Measurements from ENCODE around the gene SENP6.

Gene SENP6

GRCh38 chr6:75766387-75766786 lies 164.7 kb downstream of the SENP6 start:
- Histone ChIP-seq H3K9ac (ENCODE audit: low read depth, low read length) (no peak overlapping the region), H3K4me1 (ENCODE audit: insufficient read depth, low read length) (peaks cover 2% of the 10 kb centered on the region; the same call in 1 of the 2 replicates), H3K27me3 (ENCODE audit: insufficient read depth, low read length) (no peaks in the 10 kb centered on the region), H3K36me3 (ENCODE audit: insufficient read depth, low read length) (peaks cover 3% of the 10 kb centered on the region; the same call in 1 of the 2 replicates), H3K27ac (ENCODE audit: low read depth, low read length) (no peak overlapping the region), H3K9me3 (ENCODE audit: insufficient read depth, low read depth, low read length) (no peaks in the 10 kb centered on the region), H3K4me3 (ENCODE audit: low read length) (no peak overlapping the region)
